ENCODE data around the gene CPNE4. TPM values are rescaled to one million over a fixed set of nuclear protein-coding genes. Genes with fewer than 3 reads are reported as not detected.

The CPNE4 gene
- total RNA-seq, 1 donor = not detected

- TF ChIP-seq CTCF (IDR thresholded peaks at IDR 0.05; ENCODE audit: insufficient read depth, low read length) = no peak
- H3K4me3 ChIP-seq (ENCODE audit: low read depth, low read length) = no peak overlapping the region
- no peak for DNase-seq (ENCODE audit: low read depth)
These were observed 252.1 kb downstream of the CPNE4 start for GRCh38 chr3:131782751-131783150.

- no peak for TF ChIP-seq CTCF (IDR thresholded peaks at IDR 0.05; ENCODE audit: insufficient read depth, low read length)
- no peak overlapping the region for H3K4me3 ChIP-seq (ENCODE audit: low read depth, low read length)
- no peak for DNase-seq (ENCODE audit: low read depth)
These were observed 256.3 kb downstream of the CPNE4 start for GRCh38 chr3:131778526-131778925.

- no peak for TF ChIP-seq CTCF (IDR thresholded peaks at IDR 0.05; ENCODE audit: insufficient read depth, low read length)
- DNase-seq (ENCODE audit: low read depth) = no peak
- no peak overlapping the region for H3K4me3 ChIP-seq (ENCODE audit: low read depth, low read length)
These were observed 259.2 kb downstream of the CPNE4 start for GRCh38 chr3:131775650-131776049.

GRCh38 chr3:131772269-131773026 lies 262.4 kb downstream of the CPNE4 start:
- H3K4me3 ChIP-seq (ENCODE audit: low read depth, low read length) = no peak overlapping the region
- DNase-seq (ENCODE audit: low read depth) = no peak
- no peak for TF ChIP-seq CTCF (IDR thresholded peaks at IDR 0.05; ENCODE audit: insufficient read depth, low read length)

GRCh38 chr3:131762981-131763564 lies 271.7 kb downstream of the CPNE4 start:
- DNase-seq (ENCODE audit: low read depth) = peak; percentile 5

GRCh38 chr3:131756405-131756804 lies 278.4 kb downstream of the CPNE4 start:
- H3K4me3 ChIP-seq (ENCODE audit: low read depth, low read length) = no peak overlapping the region
- no peak for TF ChIP-seq CTCF (IDR thresholded peaks at IDR 0.05; ENCODE audit: insufficient read depth, low read length)
- DNase-seq (ENCODE audit: low read depth) = no peak

More at GRCh38 chr3:131762981-131763564, 271.7 kb downstream of the CPNE4 start:
- H3K4me3 ChIP-seq (ENCODE audit: low read depth, low read length) = no peak overlapping the region
- TF ChIP-seq CTCF (IDR thresholded peaks at IDR 0.05; ENCODE audit: insufficient read depth, low read length) = no peak
